Fibroblast of villous mesenchyme (primary cell): Measurements from ENCODE around the gene RBM19. TPM values are rescaled to one million over a fixed set of nuclear protein-coding genes. Genes with fewer than 3 reads are reported as not detected.

Source experiments
- DNase-seq: peaks from one replicate; pipeline ENCODE4 v3.0.0-alpha.2; 2010; ENCODE audit warnings: low read depth
- H3K4me3 ChIP-seq: 2 replicates; pipeline ENCODE4 v1.5.1; 2011; ENCODE audit warnings: low read depth, mild to moderate bottlenecking, low read length
- total RNA-seq: library from RNA; depleted of rRNA; stranded (reverse); fragments of >200 nt; gene quantifications from 2 replicates; pipeline ENCODE4 v1.2.3, GENCODE V29; 2012
- TF ChIP-seq, protein P1 (sequence below): IDR thresholded peaks from 2 replicates; pipeline ENCODE4 v1.5.1; 2012; ENCODE audit warnings: low read depth, mild to moderate bottlenecking, low read length; ENCODE audit not compliant: insufficient read depth

The RBM19 gene
- total RNA-seq, 1 donor: 26.8 TPM

- TF ChIP-seq, protein P1, sequence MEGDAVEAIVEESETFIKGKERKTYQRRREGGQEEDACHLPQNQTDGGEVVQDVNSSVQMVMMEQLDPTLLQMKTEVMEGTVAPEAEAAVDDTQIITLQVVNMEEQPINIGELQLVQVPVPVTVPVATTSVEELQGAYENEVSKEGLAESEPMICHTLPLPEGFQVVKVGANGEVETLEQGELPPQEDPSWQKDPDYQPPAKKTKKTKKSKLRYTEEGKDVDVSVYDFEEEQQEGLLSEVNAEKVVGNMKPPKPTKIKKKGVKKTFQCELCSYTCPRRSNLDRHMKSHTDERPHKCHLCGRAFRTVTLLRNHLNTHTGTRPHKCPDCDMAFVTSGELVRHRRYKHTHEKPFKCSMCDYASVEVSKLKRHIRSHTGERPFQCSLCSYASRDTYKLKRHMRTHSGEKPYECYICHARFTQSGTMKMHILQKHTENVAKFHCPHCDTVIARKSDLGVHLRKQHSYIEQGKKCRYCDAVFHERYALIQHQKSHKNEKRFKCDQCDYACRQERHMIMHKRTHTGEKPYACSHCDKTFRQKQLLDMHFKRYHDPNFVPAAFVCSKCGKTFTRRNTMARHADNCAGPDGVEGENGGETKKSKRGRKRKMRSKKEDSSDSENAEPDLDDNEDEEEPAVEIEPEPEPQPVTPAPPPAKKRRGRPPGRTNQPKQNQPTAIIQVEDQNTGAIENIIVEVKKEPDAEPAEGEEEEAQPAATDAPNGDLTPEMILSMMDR: no peak
- DNase-seq: no peak
- no peak overlapping the region for H3K4me3 ChIP-seq
These were observed 145.3 kb downstream of the RBM19 start for GRCh38 chr12:113820842-113821241.

GRCh38 chr12:113820309-113820708, 145.8 kb downstream of the RBM19 start:
- TF ChIP-seq, protein P1: no peak
- DNase-seq: no peak
- no peak overlapping the region for H3K4me3 ChIP-seq

DNA sequence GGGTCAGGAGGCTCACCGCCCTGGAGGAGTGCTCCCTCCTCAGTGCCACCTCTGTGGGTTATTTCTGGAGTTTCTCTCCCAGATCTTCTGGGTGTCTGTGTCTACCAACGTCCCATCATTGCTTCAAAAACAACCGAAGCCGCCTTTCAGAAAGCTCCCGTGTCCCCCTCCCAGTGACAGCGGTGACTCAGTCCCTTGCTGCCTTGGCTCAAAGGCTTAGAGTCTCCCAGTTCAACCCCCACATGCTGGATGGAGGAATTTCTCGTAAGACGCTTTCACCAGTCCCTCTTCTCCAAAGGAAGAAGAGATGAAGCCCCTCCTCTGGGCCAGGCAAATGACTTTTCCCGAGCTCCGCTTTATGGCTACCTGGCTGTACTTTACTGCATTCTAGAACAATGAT, 146.6 kb downstream of the RBM19 start:
- no peak for DNase-seq
- TF ChIP-seq, protein P1: no peak
- no peak overlapping the region for H3K4me3 ChIP-seq

GRCh38 chr12:113818833-113819232, 147.3 kb downstream of the RBM19 start:
- TF ChIP-seq, protein P1: peak; percentile 34
- peak; percentile 3 for DNase-seq
- no peak overlapping the region for H3K4me3 ChIP-seq

- TF ChIP-seq, protein P1: no peak
- no peak for DNase-seq
- no peak overlapping the region for H3K4me3 ChIP-seq
These were observed 147.8 kb downstream of the RBM19 start for GRCh38 chr12:113818283-113818682.

- H3K4me3 ChIP-seq: no peak overlapping the region
- no peak for DNase-seq
- TF ChIP-seq, protein P1: no peak
These were observed 149.3 kb downstream of the RBM19 start for GRCh38 chr12:113816866-113817265.

- H3K4me3 ChIP-seq: no peak overlapping the region
- DNase-seq: no peak
- TF ChIP-seq, protein P1: no peak
These were observed 151.1 kb downstream of the RBM19 start for GRCh38 chr12:113815031-113815430.
